ENCODE data around the gene DYDC2.
"Not testable (repeated sequence)": the region's sequence is repeated elsewhere in the genome, so short reads cannot be mapped to it uniquely, and the experiment has no call there.

DYDC2 gene

GRCh38 chr10:80356563-80356988 is at the start of gene DYDC2, which contains the start of gene DYDC1:
DYDC2 (plus strand) TSS chr10:80356781; CDS start chr10:80362444, 5,663 bp downstream.
DYDC1 (minus strand) TSS chr10:80356755; CDS start chr10:80352601, 4,154 bp downstream.
- DNase-seq: peak; percentile 83

GRCh38 chr10:80313523-80313922 is 43.1 kb upstream of the DYDC2 start:
- DNase-seq: peak; percentile 8

DNA sequence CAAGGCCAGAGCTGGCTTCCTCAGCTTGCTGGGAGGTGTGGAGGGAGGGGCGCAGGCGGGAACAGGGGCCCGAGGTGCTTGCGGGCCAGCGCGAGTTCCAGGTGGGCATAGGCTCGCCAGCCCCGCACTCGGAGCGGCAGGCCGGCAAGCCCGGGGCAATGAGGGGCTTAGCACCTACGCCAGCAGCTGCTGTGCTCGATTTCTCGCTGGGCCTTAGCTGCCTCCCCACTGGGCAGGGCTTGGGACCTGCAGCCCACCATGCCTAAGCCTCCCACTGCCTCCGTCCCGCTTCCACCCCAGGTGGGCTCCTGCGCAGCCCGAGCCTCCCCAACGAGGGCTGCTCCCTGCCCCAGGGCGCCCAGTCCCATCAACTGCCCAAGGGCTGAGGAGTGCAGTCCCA is 41.2 kb upstream of the DYDC2 start:
- no peak for DNase-seq

GRCh38 chr10:80318742-80319141 is 37.8 kb upstream of the DYDC2 start:
- no peak for DNase-seq

DNA sequence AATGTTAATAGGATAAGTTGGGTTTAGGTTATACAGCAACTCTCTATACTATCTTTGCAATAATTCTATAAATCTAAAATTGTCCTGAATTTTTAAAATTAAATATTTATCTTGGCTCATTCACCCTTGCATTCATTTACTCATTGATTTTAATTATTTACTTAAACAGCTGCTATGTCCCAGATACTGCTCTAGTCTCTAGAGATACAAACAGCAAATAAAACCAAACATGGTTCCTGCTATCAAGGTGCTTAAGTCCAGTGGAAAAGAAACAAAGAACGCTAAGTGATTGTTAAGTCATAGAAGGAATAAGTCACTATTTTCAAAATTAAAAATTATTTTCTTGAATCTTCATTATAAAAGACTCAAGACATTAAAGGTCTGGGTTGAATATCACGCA is 37.3 kb upstream of the DYDC2 start:
- DNase-seq: no peak

DNA sequence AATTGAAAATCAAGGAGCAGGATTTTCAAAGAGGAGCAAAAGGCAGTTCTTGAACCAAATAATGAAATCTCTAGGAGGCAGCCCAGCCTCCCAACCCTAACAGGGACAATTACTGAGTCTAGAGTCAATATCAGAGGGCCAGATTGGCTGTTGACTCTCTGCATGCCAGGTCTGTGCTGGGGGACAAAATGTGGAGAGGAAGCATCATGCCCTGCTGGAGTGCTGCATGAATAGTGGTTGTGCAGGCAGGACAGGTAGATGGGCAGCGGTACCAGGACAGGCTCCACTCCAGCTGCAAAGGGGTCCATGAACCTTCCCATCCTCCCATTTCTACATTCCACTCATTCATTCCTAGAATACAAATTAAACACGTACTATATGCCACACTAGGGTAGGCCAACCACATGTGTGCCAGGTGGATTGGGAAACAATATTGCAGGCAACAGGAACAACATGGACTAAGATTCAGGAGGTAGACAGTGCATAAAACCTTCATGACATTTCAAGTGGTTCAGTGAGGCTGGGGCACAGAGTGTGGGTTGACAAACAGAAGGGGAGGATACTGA is 36.8 kb upstream of the DYDC2 start:
- DNase-seq: no peak

DNA sequence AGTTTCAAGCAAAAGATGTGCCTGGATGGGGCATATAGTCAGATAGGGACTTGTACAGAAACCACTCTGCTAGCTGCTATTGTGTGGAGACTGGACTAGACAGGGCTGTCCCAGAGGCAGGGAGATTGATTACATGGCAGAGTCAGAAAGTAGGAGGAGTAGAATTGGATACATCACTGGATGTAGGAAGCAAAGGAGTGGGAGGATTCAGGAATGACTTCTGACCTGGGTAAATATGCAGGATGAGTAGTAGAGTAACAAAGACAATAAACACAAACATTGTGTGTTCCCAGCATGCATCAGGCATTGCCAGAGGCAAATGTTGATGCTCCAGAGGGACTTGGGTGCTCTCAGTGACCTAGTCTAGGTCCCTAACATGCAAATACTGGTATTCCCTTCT is 36.2 kb upstream of the DYDC2 start:
- no peak for DNase-seq

GRCh38 chr10:80321183-80321582 is 35.4 kb upstream of the DYDC2 start:
- DNase-seq: no peak

DNA sequence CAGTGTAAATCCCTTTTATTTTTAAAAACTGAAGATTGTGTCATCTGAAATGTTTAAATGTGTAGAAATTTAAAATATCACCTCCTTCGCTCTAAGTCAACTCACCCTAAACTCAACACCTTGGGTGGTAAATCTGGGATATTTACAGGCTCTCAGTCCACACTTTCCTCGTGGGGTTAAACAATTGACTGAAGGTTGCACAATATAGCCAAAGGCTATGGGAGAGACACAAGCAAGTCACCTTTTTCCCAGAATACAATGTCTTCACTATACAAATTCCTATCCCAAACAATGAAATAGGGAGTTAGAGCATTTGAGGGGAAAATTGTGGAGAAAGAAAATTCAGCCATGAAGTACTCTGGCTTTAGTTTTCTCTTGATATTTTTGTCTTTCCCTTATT is 34.4 kb upstream of the DYDC2 start:
- DNase-seq: no peak

DNA sequence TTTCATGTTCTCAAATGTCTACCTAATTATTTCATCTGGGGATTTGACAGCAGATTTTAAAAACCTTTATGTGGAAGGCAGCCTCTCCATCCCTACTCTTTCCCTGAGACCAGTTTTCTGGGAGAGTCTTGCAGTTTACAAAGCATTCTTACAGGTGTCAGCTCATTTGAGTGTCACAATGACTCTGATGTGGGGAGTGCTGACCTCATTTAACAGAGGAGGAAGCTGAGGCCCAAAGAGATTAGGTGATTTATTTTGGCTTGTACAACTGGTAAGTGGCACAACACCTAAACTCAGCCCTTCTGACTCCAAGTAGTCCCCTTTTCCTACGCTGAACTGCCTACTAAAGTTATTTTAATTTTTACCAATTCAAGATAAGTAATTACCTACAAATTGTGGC is 33.9 kb upstream of the DYDC2 start:
- DNase-seq: no peak

DNA sequence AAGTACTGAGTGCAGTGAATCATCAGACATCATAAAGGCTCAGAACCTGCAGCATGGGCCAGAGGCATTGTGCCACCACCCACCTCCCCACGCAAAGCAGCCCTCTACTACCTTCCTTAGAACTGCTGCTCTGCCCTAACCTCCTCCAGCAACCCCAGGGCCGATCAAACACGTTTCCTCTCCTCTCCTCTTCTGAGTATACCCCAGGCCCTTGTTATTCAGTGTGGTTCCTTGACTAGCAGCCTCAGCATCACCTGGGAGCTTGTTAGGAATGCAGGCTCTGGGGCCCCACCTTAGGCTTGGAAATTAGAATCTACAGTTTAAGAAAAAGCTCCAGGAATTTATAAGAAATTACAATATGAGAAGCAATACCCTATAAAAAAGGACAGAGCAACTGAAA is 33.3 kb upstream of the DYDC2 start:
- no peak for DNase-seq

- peak; percentile 25 for DNase-seq
These were observed 32.5 kb upstream of the DYDC2 start for GRCh38 chr10:80324086-80324485.

GRCh38 chr10:80324891-80325364 is 31.7 kb upstream of the DYDC2 start:
- no peak for DNase-seq

DNA sequence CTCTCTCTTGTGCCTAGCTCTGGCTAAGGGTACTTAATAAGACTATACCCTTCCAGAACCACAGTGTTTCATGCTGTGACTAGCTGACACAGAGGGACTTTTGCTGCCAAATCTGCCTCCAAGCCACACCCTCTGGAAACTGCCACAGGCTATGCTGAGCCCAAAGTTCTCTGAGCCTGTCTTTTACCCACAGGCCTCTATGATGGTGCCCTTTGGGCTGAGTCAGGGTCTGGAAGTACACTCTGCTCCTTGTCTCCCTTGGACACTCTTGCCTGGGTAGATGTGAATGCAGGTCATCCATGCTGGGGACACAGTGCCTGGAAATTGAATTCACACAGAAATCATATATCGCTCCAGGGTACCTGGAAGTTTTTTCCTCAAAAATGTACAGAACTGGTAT is 22.6 kb upstream of the DYDC2 start:
- no peak for DNase-seq

GRCh38 chr10:80344276-80344675 is 12.3 kb upstream of the DYDC2 start:
- no peak for DNase-seq

- DNase-seq: no peak
These were observed 11.7 kb upstream of the DYDC2 start for GRCh38 chr10:80344912-80345311.

DNA sequence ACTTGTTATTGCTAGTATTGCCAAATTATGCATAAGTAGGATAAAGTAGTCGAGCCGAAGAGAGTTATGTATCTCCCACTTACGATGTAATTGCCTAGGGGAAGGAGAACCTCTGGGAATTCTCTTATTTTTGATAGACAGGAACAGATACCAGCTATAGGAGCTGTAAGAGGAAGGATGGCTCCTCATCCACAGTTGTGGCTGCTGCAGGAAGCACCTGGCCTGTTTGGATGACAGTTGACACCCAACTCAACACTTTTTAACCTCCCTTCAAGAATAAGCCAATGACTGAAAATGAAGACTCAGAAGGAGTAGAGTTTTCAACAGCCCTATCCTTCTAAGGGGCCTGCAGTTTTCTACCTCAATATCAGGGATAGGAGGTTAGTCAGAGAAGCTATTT is 6.3 kb upstream of the DYDC2 start:
- DNase-seq: no peak

- no peak for DNase-seq
These were observed 5.4 kb upstream of the DYDC2 start for GRCh38 chr10:80351220-80351619.

DNA sequence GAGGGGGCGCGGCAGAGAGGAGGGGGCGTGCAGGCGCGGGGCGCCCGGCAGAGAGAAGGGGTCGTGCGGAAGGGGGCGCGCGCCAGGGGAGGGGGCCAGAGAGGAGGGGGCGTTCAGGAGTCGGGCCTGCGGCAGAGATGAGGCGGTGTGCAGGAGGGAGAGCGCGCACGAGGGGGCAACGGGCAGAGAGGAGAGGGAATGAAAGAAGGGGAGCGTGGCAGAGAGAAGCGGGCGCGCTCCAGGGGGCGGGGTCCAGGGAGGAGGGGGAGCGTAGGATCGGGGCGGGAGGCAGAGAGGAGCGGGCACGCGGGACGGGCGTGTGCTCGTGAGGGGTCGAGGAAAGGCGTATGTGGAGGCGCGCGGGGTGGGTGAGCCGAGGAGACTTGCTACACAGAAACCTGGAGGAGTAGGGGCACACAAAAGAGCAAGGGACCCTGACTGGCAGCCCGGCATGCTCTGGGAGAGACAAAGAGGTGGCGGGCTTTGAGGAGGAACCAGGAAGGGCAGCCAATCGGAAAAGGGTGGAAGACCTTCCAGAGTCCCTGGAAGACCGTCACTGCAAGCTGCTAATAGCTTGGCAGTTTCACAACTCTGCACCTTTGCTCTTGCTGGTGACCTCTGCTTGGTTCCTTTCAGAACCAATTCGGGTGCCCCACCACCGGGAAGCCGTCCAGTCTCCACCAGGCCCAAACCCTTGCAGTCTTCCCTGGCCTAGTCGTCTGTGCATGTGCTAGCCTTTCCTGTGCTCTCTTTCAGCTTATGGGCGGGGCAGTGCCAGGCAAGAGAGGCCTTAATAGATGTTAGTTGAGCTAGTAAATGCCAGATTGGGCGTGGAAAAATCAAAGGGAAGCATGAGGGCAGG is 639 bp downstream of the DYDC2 start:
- DNase-seq: peak; percentile 52

DNA sequence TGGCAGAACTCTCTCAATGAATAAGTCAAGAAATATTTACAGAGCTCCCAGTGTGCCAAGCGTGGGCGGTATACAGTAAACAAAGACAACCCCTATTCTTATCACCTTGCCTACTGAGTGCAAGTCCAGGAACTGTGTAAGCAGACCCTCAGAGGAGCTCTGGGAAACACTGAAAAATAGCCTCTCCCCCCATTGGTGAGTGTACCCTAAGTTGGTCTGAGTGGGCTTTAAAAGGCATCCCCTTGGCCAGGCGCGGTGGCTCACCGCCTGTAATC is 1.2 kb downstream of the DYDC2 start:
- no peak for DNase-seq

GRCh38 chr10:80358925-80359324 is 2.3 kb downstream of the DYDC2 start:
- DNase-seq: not testable (repeated sequence)

- DNase-seq: no peak
These were observed 3.1 kb downstream of the DYDC2 start for GRCh38 chr10:80359644-80360043.

DNA sequence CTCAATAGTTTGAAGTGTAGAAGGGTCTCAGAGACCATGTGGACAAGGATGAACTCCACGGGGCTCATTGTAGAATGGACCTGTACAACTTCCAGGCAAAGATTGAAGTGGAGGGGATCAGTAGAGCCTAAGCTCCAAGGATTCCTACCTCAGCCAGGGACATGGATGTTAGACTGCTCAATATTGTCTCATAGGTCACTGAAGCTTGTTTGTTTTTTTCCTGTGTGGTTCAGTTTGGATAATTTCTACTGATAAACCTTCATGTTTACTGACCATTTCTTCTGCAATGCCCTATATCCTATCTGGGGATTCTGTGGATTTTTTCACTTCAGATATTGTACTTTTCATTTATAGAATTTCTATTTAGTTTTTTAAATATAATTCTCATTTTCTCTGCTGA is 8.9 kb downstream of the DYDC2 start:
- DNase-seq: no peak

DNA sequence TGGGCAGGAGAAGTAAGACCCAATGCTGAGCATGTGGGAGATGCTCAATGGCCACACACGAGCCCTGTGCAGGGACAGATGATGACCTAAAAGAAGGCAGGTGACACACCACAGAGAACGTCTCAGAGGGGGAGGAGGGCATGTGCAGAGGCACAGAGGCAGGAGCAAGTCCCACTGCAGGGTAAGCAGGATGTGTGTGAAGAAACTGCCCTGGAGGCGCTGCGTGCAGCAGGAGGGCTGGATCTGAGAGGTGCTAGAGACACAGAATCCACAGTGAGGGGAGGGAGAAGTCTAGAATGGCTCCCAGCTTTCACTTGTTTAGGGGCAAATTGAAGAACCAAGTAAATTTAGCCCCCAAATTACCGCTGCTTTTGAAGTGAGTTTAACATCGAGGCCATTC is 14.9 kb downstream of the DYDC2 start:
- DNase-seq: no peak

GRCh38 chr10:80372675-80373074 is 16.1 kb downstream of the DYDC2 start:
- no peak for DNase-seq
